Osteoblast (primary cell): ENCODE measurements around the gene ARHGDIB. TPM values are rescaled to one million over a fixed set of nuclear protein-coding genes. Genes with fewer than 3 reads are reported as not detected.

Source experiments
- DNase-seq: peaks from one replicate; pipeline ENCODE4 v3.0.0; 2011; ENCODE audit warnings: low spot score, mixed read lengths; ENCODE audit not compliant: insufficient read length; ENCODE audit errors: missing footprints
- H2AFZ ChIP-seq: 2 replicates; pipeline ENCODE4 v1.6.0; 2011; ENCODE audit warnings: mild to moderate bottlenecking, low read length
- H3K27ac ChIP-seq: 2 replicates; pipeline ENCODE4 v1.5.1; 2011; ENCODE audit warnings: mild to moderate bottlenecking, low read depth, low read length, moderate library complexity
- H3K27me3 ChIP-seq: 2 replicates; pipeline ENCODE4 v1.6.0; 2012; ENCODE audit warnings: mild to moderate bottlenecking, control low read depth, inconsistent platforms, low read length, moderate library complexity; ENCODE audit not compliant: insufficient read depth
- H3K36me3 ChIP-seq: 2 replicates; pipeline ENCODE4 v1.5.1; 2011; ENCODE audit warnings: mild to moderate bottlenecking, low read length, control low read depth, moderate library complexity; ENCODE audit not compliant: insufficient read depth
- H3K4me1 ChIP-seq: 2 replicates; pipeline ENCODE4 v1.5.1; 2011; ENCODE audit warnings: mild to moderate bottlenecking, low read length, control low read depth, moderate library complexity; ENCODE audit not compliant: insufficient read depth
- H3K4me2 ChIP-seq: 2 replicates; pipeline ENCODE4 v1.6.0; 2011; ENCODE audit warnings: mild to moderate bottlenecking, low read length; ENCODE audit not compliant: insufficient read depth
- H3K4me3 ChIP-seq: fragments of 200-600 bp; sonication (generic); 3 replicates; pipeline ENCODE4 v1.5.1; 2012; ENCODE audit warnings: mild to moderate bottlenecking, low read length, inconsistent platforms; ENCODE audit not compliant: insufficient read depth
- H3K79me2 ChIP-seq: 2 replicates; pipeline ENCODE4 v1.6.0; 2012; ENCODE audit warnings: mild to moderate bottlenecking, low read length, control low read depth, inconsistent platforms; ENCODE audit not compliant: insufficient read depth
- H3K9me3 ChIP-seq: 2 replicates; pipeline ENCODE4 v1.5.1; 2011; ENCODE audit warnings: low read depth, low read length, control low read depth
- H4K20me1 ChIP-seq: 2 replicates; pipeline ENCODE4 v1.6.0; 2012; ENCODE audit warnings: mild to moderate bottlenecking, low read length, control low read depth; ENCODE audit not compliant: insufficient read depth
- total RNA-seq: library from RNA; depleted of rRNA; stranded (reverse); fragments of >200 nt; gene quantifications from 2 replicates; pipeline ENCODE4 v1.2.3, GENCODE V29; 2012
- TF ChIP-seq, protein P1 (sequence below): IDR thresholded peaks from 2 replicates; pipeline ENCODE4 v1.5.1; 2011; ENCODE audit warnings: mild to moderate bottlenecking, low read depth, low read length, moderate library complexity; ENCODE audit errors: extremely low read depth

ARHGDIB gene
- total RNA-seq, 1 donor, result 7.2 TPM

DNA sequence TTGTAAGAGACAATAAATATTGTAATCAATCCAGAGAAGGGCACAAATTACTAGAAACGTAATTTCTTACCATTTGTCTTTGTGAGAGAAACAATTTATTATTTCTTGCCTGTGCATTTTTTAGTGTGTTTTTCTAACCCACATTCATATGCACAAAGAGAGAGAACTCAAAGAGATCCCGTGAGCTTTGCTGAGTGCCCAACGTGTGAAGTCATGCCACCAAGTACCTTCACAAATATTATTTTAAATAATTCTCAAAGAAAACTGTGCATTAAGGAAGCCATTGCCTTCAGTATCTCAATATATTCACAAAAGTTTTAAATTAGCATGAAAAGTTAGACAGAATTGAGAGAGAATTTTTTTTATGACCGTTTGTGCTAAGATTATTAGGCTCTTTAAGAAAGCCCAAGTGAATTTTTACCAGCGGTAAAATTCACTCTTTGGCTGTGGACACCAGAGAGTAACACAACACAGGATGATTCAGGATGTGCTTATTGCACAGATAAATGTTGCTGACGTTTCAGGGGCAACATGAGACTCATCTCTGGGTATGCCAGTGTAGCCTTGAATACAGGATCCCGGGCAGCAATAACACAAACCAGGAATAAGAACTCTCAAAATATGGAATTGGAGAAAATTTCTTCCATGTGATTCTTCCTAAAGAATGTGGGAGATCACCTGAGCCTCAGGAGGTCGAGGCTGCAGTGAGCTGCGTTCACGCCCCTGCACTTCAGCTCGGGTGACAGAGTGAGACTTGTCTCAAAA is 2.9 kb downstream of the ARHGDIB start:
- TF ChIP-seq, protein P1, sequence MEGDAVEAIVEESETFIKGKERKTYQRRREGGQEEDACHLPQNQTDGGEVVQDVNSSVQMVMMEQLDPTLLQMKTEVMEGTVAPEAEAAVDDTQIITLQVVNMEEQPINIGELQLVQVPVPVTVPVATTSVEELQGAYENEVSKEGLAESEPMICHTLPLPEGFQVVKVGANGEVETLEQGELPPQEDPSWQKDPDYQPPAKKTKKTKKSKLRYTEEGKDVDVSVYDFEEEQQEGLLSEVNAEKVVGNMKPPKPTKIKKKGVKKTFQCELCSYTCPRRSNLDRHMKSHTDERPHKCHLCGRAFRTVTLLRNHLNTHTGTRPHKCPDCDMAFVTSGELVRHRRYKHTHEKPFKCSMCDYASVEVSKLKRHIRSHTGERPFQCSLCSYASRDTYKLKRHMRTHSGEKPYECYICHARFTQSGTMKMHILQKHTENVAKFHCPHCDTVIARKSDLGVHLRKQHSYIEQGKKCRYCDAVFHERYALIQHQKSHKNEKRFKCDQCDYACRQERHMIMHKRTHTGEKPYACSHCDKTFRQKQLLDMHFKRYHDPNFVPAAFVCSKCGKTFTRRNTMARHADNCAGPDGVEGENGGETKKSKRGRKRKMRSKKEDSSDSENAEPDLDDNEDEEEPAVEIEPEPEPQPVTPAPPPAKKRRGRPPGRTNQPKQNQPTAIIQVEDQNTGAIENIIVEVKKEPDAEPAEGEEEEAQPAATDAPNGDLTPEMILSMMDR, result no peak
- Histone ChIP-seq H3K4me2 (no peak overlapping the region), H3K79me2 (no peaks in the 10 kb centered on the region), H3K9me3 (no peaks in the 10 kb centered on the region), H3K36me3 (no peaks in the 10 kb centered on the region), H2AFZ (no peak overlapping the region), H3K27ac (no peak overlapping the region), H4K20me1 (no peaks in the 10 kb centered on the region), H3K27me3 (no peaks in the 10 kb centered on the region), H3K4me1 (peaks cover 11% of the 10 kb centered on the region), H3K4me3 (no peak overlapping the region)
- no peak for DNase-seq

DNA sequence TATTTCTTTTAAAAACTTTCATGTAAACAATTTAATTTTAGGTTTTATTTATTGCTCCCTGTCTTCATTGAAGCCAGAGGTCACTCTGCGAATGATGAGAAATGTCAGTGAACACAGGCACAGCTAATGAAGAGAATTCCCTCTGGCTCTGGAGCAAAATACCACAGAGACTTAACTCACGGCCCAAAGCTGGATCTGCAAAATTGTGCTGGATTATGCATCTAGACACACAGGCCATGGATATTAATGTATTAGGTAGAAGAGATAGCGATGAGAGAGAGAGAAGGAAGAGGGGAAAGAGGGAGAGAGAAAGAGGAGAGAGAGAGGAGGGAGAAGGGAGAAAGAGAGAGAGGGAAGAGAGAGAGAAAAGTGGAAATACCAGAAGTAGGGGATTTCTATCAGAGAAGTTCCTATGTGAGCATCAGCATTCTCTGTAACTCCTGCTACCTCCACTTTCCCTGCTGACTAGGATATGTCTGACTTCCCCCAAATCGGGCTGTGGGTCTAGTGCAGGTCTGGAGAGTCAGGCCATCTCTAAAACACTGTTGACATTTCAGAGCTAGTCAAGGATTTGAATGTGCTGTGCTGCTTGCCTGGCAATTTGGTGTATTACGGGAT is 3.7 kb downstream of the ARHGDIB start:
- DNase-seq, result no peak
- no peaks in the 10 kb centered on the region for H3K79me2 ChIP-seq
- no peaks in the 10 kb centered on the region for H3K36me3 ChIP-seq
- no peaks in the 10 kb centered on the region for H4K20me1 ChIP-seq
- H3K27me3 ChIP-seq, result no peaks in the 10 kb centered on the region
- no peak overlapping the region for H3K27ac ChIP-seq
- H3K4me2 ChIP-seq, result no peak overlapping the region
- no peaks in the 10 kb centered on the region for H3K9me3 ChIP-seq
- peaks cover 14% of the 10 kb centered on the region for H3K4me1 ChIP-seq
- H2AFZ ChIP-seq, result peak overlapping the region; percentile 54
- H3K4me3 ChIP-seq, result no peak overlapping the region
- TF ChIP-seq, protein P1, result no peak

- TF ChIP-seq, protein P1, result no peak
- DNase-seq, result no peak
- Histone ChIP-seq H3K9me3 (no peaks in the 10 kb centered on the region), H3K4me3 (no peak overlapping the region), H3K27ac (no peak overlapping the region), H3K79me2 (no peaks in the 10 kb centered on the region), H2AFZ (no peak overlapping the region), H3K27me3 (no peaks in the 10 kb centered on the region), H4K20me1 (no peaks in the 10 kb centered on the region), H3K36me3 (no peaks in the 10 kb centered on the region), H3K4me1 (peaks cover 22% of the 10 kb centered on the region), H3K4me2 (no peak overlapping the region)
These were observed 4.5 kb downstream of the ARHGDIB start for GRCh38 chr12:14956905-14957304.
